ENCODE results near the gene KRT15. TPM values are rescaled to one million over a fixed set of nuclear protein-coding genes. Genes with fewer than 3 reads are reported as not detected.

Gene KRT15
- total RNA-seq, 1 experiment from 2014 or later, result 0.55 TPM

GRCh38 chr17:41512546-41513167 is 6.0 kb downstream of the KRT15 start:
- Mint-ChIP-seq H3K4me1 (peaks cover 24% of the 10 kb centered on the region), H3K4me3 (no peak overlapping the region), H3K27me3 (ENCODE audit: low read depth) (no peaks in the 10 kb centered on the region; the same call in 1 of the 2 replicates), H3K9me3 (no peaks in the 10 kb centered on the region), H3K36me3 (no peaks in the 10 kb centered on the region), H3K27ac (no peak overlapping the region)
- POLR2A ChIA-PET, result no interaction called here
- CTCF ChIA-PET, result interaction anchor here (0.9 to 15.4 kb wide), 4 partner anchors 9 to 136 kb away, joined by 3 to 116 read pairs (median 3); no protein-coding TSS in a partner anchor
- ATAC-seq (no peak), DNase-seq (ENCODE audit: low spot score) (no peak)
- TF ChIP-seq MXD4 (CRISPR knock-in tag; IDR thresholded peaks at IDR 0.05; ENCODE audit: borderline replicate concordance), result no peak
- TF ChIP-seq CREB1 (CRISPR knock-in tag; IDR thresholded peaks at IDR 0.05), result no peak
- TF ChIP-seq FOXJ3 (CRISPR knock-in tag; IDR thresholded peaks at IDR 0.05; ENCODE audit: borderline replicate concordance), result no peak
- TF ChIP-seq, protein P1, sequence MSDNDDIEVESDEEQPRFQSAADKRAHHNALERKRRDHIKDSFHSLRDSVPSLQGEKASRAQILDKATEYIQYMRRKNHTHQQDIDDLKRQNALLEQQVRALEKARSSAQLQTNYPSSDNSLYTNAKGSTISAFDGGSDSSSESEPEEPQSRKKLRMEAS (CRISPR knock-in tag; IDR thresholded peaks at IDR 0.05), result no peak
- TF ChIP-seq, protein P2, sequence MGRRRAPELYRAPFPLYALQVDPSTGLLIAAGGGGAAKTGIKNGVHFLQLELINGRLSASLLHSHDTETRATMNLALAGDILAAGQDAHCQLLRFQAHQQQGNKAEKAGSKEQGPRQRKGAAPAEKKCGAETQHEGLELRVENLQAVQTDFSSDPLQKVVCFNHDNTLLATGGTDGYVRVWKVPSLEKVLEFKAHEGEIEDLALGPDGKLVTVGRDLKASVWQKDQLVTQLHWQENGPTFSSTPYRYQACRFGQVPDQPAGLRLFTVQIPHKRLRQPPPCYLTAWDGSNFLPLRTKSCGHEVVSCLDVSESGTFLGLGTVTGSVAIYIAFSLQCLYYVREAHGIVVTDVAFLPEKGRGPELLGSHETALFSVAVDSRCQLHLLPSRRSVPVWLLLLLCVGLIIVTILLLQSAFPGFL (CRISPR knock-in tag; IDR thresholded peaks at IDR 0.05; ENCODE audit: borderline replicate concordance), result no peak
- TF ChIP-seq ELF4 (CRISPR knock-in tag; IDR thresholded peaks at IDR 0.05; ENCODE audit: low read depth), result no peak
- no peak for TF ChIP-seq ZNF232 (CRISPR knock-in tag; IDR thresholded peaks at IDR 0.05)
- no peak for TF ChIP-seq ATF1 (CRISPR knock-in tag; IDR thresholded peaks at IDR 0.05)
- no peak for TF ChIP-seq TEAD4 (CRISPR knock-in tag; IDR thresholded peaks at IDR 0.05)
- no peak for TF ChIP-seq FOXP1 (CRISPR knock-in tag; IDR thresholded peaks at IDR 0.05; ENCODE audit: borderline replicate concordance)
- TF ChIP-seq KAT7 (CRISPR knock-in tag; IDR thresholded peaks at IDR 0.05; ENCODE audit: borderline replicate concordance), result no peak
- TF ChIP-seq, protein P3, sequence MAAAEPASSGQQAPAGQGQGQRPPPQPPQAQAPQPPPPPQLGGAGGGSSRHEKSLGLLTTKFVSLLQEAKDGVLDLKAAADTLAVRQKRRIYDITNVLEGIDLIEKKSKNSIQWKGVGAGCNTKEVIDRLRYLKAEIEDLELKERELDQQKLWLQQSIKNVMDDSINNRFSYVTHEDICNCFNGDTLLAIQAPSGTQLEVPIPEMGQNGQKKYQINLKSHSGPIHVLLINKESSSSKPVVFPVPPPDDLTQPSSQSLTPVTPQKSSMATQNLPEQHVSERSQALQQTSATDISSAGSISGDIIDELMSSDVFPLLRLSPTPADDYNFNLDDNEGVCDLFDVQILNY (CRISPR knock-in tag; IDR thresholded peaks at IDR 0.05), result no peak

DNA sequence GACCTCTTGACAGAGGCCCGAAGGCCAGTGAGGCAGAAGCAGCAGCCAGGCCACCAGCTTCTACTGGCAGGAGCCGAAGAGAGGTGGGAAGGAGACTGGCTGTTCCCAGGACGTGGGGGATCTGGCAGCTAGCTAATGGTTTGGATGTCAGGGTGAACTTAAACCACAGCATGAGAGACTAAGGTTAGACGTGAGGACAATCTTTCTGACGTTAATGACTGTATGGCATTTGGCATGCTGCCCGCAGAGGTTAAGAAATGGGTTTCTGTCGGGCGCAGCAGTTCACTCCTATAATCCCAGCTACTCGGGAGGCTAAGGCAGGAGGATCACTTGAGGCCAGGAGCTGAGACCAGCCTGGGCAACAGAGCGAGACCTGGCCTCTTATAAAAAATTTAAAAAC is 7.0 kb downstream of the KRT15 start:
- Mint-ChIP-seq H3K36me3 (no peaks in the 10 kb centered on the region), H3K27me3 (ENCODE audit: low read depth) (no peaks in the 10 kb centered on the region; the same call in 1 of the 2 replicates), H3K27ac (no peak overlapping the region), H3K9me3 (no peaks in the 10 kb centered on the region), H3K4me1 (peaks cover 22% of the 10 kb centered on the region), H3K4me3 (no peak overlapping the region)
- CTCF ChIA-PET, result interaction anchor here (1.1 to 15.4 kb wide), 3 partner anchors 37 to 151 kb away, joined by 3 to 116 read pairs (median 3); no protein-coding TSS in a partner anchor
- no peak for DNase-seq (ENCODE audit: low spot score)
- POLR2A ChIA-PET, result interaction anchor here (0.8 kb wide), 1 partner anchor 10 kb away, joined by 3 read pairs; no protein-coding TSS in a partner anchor
- no peak for ATAC-seq
- TF ChIP-seq USF1 (CRISPR knock-in tag; IDR thresholded peaks at IDR 0.05), result no peak
- no peak for TF ChIP-seq AR (CRISPR knock-in tag; IDR thresholded peaks at IDR 0.05)
- TF ChIP-seq, protein P4, sequence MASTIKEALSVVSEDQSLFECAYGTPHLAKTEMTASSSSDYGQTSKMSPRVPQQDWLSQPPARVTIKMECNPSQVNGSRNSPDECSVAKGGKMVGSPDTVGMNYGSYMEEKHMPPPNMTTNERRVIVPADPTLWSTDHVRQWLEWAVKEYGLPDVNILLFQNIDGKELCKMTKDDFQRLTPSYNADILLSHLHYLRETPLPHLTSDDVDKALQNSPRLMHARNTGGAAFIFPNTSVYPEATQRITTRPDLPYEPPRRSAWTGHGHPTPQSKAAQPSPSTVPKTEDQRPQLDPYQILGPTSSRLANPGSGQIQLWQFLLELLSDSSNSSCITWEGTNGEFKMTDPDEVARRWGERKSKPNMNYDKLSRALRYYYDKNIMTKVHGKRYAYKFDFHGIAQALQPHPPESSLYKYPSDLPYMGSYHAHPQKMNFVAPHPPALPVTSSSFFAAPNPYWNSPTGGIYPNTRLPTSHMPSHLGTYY (CRISPR knock-in tag; IDR thresholded peaks at IDR 0.05), result no peak
- no peak for TF ChIP-seq TCF7 (CRISPR knock-in tag; IDR thresholded peaks at IDR 0.05; ENCODE audit: low read depth)
- no peak for TF ChIP-seq IRF2 (CRISPR knock-in tag; IDR thresholded peaks at IDR 0.05; ENCODE audit: borderline replicate concordance, low read depth)
- TF ChIP-seq SP1 (CRISPR knock-in tag; conservative IDR thresholded peaks at IDR 0.05), result no peak
- no peak for TF ChIP-seq ELF4 (CRISPR knock-in tag; IDR thresholded peaks at IDR 0.05; ENCODE audit: low read depth)

Data from WTC11 (cell line).